HG02763 (cell line): ENCODE results near the gene ANKS3.
A peak's percentile ranks its signal among the peaks of the same experiment; 100 is the strongest.

Source experiments
- ATAC-seq: cut with Tn5 transposase; IDR thresholded peaks from one replicate; pipeline ENCODE4 v1.9.1; 2021; ENCODE audit warnings: mild to moderate bottlenecking, moderate library complexity; ENCODE audit not compliant: unreplicated experiment

The ANKS3 gene

GRCh38 chr16:4696905-4697847 is 36.9 kb downstream of the ANKS3 start:
- no peak for ATAC-seq

GRCh38 chr16:4696172-4696904 is 37.7 kb downstream of the ANKS3 start:
- no peak for ATAC-seq

GRCh38 chr16:4695473-4696171 is 38.4 kb downstream of the ANKS3 start:
- no peak for ATAC-seq

GRCh38 chr16:4694642-4695451 is 39.2 kb downstream of the ANKS3 start:
- ATAC-seq: no peak

DNA sequence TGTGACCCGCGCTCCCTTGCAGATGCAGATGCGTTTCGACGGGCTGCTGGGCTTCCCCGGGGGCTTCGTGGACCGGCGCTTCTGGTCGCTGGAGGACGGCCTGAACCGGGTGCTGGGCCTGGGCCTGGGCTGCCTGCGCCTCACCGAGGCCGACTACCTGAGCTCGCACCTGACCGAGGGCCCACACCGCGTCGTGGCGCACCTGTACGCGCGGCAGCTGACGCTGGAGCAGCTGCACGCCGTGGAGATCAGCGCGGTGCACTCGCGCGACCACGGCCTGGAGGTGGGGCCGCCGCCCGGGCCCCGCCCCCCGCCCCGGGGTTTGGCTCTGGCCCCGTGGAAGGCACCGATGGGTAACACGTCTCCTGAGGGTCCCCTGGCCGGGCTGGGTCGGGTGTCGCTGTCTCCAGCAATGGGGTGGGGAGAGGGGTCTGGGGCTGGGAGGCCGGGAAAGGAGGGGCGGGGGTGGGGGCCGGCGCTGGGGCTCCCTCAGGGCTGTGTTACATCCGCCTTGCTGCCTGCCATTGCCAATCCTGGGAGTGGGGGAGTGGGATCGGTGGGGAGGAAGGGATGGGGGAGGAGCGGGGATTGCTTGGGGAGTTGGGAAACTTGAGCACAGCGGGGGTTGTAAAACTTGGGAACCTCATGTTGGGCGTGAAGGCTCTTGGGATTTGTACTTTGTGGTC is 40.0 kb downstream of the ANKS3 start:
- ATAC-seq: no peak

GRCh38 chr16:4693296-4693955 is 40.6 kb downstream of the ANKS3 start, which contains the start of gene NUDT16L1:
Gene NUDT16L1 (plus strand): TSS chr16:4693562. CDS start chr16:4693727, 165 bp downstream.
- peak; percentile 95 for ATAC-seq

DNA sequence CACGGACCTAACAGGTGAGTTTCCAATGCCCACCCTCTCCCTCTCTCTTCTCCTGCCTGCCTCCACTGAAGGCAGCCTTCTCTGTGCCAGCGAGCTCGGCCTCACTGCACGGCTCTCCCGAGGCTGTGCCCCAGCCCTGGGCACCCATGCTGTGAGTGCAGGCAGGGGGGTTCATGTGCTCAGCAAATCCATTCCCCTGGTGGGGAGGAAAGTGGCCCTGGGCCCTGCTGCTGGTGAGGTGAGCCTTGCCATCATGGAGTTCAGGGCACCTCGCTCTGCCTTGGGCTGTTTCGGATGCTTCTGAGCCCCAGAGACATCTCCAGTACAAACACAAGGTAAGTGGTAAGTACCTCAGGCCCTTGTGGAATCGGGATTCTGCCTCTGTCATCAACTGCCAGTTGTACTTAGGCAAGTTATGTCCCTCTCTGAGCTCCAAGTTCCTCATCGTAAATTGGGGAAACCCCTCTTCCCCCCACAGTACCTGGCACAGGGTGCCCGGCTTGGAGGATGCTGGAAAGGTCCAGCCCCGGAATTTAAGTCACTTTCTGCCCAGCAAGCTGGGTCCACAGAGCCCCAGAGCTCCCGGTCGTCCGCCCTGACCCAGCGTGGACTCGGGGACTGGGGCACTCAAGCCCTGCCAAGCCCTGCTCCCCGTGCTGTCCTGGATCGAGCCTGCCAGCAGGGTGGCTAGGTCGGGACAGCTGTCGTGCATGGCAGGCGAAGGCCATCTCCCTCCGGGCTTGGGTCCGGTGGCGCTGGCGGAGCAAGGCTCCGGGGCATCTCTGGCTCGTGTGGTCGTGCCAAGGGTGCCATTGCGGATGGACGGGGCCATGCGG is 41.4 kb downstream of the ANKS3 start:
- ATAC-seq: peak; percentile 4

DNA sequence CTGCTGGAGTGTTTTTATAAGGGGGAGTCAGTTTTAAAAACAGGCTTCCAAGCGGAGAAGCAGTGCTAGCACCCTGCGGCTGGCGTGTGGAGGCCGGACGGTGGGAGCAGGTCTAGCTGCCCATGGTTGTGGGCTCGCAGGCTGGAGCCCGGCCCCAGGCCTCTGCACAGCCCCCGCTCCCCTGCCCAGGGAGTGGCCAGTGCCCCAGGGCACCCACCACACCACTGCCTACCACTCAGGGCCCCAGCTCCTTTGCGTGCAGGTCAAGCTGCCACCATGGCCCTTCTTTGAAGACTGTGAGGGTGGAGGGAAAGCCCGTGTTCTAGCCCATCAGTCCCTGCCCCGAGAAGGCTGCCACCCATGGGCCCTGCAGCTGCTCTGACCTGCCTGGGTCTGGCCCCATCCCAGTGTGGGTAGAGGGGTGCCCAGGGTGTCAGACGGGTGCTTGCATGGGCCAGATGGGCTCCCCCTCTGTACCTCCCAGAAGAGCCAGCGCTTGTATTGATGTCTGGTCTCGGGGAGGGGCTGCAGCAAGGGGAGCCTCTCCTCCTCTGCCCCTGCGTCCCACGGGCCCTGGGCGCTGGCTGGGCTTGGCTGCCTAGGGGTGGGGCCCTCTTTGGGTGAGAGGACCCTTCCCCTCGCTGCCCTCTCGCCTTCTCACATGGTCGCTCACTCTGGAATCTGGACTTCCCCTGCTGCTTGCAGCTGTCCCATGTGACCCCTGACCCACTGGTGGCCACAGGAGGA is 42.2 kb downstream of the ANKS3 start:
- no peak for ATAC-seq

- ATAC-seq: no peak
These were observed 43.0 kb downstream of the ANKS3 start for GRCh38 chr16:4690946-4691665.

GRCh38 chr16:4689864-4690704 is 44.0 kb downstream of the ANKS3 start:
- ATAC-seq: no peak

GRCh38 chr16:4689091-4689671 is 44.9 kb downstream of the ANKS3 start:
- no peak for ATAC-seq

DNA sequence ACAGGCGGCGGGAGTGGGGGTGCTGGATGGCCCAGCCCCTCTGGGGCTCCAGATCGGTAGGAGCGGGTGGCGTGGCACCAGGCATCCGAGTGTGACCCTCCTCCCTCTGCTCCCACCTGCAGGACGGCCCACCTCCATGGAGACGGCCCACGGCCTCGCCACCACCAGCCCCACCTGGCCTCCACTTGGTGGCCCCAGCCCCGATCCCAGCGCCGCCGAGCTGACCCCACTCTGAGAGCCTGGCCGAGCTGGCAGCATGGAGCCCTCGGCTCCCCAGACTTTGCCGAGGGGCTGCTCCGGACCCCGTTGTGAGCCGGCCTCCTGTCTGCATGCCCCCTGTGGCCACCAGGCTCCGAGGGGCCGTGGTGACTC is 45.4 kb downstream of the ANKS3 start:
- ATAC-seq: no peak

DNA sequence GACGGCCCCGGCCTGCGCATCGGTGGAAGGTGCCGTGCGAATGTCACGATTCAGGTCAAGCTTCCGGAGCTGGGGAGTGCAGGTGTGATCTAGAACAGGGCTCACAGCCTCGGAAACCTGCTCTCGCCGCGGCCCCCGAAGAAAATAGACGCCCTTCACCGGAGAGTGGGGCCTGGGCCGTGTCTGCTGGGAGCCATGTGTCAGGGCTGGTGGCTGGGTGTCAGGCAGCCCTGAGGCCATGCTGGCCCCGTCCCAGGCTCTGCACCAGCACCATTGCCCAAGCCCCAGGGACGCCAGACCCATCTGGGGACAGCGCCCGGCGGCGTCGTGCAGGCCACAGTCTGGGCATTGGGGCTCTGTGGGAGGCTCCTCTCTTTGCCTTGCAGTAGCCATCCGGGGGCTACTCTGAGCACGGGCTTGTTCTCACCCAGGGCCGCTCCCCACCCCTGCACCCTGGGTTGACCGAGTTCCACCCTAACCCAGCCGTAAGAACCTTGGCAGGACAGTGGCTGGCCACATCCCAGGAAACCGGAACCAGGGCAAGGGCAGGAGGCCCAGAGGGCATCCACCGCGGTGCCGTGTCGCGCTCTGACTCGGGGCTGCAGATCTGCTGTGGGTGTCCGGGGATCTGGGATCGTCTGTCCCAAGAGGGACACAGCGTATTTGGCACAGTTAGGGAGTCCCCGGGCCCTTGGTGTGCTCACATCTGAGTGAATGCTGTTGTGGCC is 46.0 kb downstream of the ANKS3 start:
- ATAC-seq: no peak

GRCh38 chr16:4687416-4687815 is 46.7 kb downstream of the ANKS3 start:
- no peak for ATAC-seq

DNA sequence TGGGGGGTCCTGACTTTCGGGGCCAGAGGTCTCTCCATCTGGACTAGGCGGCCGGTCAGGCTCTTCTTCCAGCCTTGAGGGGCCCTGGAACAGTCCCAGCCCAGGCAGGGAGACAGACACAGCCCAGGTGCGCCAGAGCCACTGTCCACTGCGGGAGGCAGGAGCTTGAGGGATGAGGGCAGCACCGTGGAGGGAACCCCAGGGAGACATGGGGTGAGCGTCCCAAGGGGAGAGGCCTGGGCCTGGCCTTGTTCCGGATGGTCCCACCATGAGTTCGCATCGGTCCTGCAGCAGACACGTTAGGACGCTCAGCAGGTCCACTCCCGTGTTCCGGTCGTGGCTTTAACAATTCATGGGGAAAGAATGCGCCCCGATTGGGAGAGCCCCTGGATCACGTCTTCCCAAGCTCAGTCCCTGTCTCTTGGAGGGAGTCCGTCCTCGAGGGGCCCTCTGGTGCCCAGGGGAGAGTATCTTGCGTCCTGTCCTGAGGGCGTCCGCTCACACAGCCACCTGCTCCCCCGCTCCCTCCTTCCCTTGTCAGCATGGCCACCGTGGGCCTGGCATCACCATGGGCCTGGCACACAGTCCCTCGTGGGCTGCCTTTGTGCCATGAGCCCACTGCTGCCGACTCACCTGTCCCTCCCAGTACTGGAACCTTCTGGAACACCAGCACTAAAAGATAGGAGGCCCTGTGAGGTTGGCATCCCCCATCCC is 47.4 kb downstream of the ANKS3 start:
- no peak for ATAC-seq
